Measurements from ENCODE around the gene ZNF93.
"Not testable (repeated sequence)": the region's sequence is repeated elsewhere in the genome, so short reads cannot be mapped to it uniquely, and the experiment has no call there.

The ZNF93 gene

DNA sequence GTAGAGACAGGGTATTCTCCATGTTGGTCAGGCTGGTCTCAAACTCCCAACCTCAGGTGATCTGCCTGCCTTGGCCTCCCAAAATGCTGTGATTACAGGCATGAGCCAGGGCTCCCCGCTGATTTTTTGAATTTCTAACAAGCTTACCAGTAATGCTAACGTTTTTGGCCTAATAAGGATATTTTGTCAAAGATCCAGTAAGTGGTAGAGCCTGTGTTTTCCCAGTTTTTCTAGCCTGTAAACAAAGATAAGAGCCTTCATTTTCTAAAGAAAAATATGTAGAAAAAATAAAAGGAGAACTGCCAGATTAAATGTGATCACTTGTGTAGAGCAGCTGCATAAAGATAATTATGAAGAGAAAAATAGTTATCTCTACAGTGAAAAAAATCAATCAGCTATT lies 37.7 kb downstream of the ZNF93 start:
- no peak for DNase-seq (ENCODE audit: low read depth)

DNA sequence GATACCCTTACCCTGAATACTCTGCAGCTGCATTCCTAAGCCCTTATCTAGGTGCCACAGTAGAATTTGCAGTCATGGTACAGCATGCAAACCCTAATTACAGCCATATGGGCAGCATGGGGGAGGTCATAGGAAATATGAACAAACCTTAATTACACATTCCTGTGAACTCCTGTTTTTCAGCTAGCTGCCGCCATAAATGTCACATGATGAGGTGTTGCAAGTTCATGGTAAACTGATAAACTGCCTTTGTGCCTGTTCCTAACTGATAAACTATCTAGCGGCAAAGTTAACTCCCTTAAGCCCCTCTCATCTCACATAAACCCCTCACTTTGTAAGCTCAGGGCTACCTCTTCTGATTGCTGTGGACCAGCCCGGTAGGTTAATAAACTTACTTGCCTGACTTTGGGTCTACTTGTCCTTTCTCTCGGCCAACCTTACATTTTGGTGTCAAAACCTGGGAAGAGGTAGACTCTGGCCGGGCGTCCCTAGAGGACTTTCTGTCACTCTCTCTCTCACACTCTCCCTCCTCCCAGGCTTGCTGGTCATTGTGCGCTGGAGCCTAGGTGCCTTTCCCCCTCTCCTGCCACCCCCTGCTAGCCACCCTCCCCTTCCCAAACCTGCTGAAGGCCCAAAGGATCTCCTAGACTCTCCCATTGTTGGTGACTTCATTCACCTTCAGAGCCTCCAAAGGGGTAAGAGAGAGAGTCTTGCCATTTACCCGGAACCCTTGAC lies 43.3 kb downstream of the ZNF93 start:
- DNase-seq (ENCODE audit: low read depth), result no peak

DNA sequence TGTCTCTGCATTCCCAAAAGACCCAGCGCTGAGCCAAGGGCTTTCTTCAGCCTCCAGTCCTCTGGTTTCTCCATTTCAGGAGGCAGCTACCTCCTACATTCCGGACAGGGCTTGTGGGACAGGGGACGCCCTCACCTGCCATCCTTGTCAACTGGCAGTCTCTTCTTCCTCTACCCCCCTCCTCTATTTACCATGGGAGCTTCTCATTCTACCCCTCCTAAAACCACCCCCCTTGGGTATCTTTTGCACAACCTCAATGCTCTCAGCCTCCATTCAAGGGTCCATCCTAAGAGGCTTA lies 43.8 kb downstream of the ZNF93 start:
- DNase-seq (ENCODE audit: low read depth), result no peak

DNA sequence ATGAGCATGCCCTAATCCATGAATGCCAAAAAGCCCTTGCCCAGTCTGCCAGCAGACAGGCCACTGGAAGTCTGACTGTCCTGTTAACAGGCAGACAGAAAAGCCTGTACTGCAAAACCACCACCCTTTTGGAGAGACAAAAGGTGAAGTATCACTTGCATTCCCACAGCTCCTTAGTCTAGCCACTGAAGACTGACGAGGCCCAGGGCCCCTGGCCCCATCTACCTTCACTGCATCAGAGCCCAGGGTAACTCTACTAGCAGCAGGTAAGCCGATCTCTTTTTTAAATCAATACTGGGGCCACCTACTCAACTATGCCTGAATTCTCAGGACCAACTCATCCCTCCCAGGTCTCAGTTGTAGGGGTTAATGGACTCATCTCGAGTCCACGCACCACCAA lies 45.5 kb downstream of the ZNF93 start:
- no peak for DNase-seq (ENCODE audit: low read depth)

DNA sequence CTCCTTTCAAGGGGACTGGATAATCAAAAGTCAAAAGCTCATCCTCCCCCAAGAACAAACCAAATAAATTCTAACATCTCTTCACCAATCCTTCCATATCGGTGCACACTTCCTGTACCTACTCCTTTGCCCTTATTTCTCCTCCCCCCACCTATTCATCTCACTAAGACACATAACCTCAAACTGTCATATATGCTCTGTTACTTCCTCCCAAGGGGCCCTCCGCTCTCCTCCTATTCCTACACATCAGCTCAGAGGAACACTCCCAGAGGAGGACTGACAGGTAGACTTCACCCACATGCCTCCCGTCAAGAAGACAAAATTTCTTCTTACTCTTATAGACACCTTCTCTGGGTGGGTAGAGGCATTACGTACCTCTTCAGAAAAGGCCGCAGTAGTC lies 48.1 kb downstream of the ZNF93 start:
- DNase-seq (ENCODE audit: low read depth), result no peak

DNA sequence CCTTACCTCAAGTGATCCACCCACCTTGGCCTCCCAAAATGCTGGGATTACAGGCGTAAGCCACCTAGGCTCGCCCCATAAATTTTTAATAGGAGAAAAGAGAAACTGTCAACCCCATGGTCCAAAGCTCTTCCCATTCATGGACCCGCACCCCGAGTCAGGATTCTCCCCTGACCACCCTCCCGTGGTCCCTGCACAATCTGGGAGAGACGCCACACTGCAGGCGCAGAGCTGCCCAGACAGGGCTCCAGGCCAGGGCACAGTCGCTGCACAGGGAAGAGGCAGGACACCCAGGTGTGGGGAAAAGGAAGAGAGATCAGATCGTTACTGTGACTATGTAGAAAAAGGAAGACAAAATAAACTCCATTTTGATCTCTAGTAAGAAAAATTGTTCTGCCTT lies 54.5 kb downstream of the ZNF93 start:
- no peak for DNase-seq (ENCODE audit: low read depth)

DNA sequence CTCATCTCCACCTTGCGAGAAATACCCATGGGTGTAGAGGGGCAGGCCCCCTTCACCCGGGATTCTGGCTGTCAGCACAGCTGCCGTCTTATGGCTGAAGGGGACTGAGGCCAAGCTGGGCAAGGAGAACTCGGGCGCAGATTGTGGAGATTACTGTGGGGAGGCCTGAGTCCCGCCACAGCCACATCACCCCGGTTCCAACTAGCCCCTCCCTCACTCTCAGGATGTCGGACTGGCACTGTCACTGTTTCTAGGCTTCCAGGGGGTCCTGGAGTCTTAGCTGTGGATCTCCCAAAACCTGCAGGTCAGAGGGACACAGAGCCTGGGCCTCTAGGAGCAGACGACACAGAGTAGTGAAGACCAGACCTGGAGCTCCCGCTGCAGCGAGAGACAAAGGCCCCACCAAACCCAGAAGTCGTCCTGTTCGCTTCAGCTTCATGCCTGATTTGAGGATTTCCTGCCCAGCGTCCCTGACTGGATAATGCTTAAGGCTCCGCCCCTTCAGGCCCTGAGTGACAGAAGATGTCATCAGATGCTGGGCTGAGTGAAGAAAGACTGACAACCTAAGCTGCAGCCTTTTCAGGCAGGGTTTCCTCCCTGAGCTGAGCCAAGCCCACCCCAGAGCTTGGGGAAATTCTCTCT lies 55.8 kb downstream of the ZNF93 start:
- no peak for DNase-seq (ENCODE audit: low read depth)

DNA sequence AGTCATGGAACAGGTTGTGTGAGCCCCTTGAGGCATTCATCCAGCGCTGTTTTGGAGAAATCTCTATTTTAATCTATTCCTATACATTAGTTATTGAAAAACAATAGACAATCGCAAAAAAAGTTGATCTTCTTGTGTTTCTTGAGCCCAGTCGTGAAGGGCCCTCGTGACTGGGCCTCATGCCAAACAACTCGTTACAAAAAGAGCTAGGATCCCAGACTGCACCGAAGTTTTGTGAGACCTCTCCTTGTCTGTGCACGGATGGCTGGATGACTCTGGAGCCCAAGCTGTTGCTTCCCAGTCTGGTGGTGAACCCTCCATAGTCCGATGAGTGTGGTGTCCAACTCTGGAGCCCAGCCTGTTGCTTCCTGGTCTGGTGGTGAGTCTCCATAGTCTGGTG lies 57.0 kb downstream of the ZNF93 start:
- DNase-seq (ENCODE audit: low read depth), result not testable (repeated sequence)

DNA sequence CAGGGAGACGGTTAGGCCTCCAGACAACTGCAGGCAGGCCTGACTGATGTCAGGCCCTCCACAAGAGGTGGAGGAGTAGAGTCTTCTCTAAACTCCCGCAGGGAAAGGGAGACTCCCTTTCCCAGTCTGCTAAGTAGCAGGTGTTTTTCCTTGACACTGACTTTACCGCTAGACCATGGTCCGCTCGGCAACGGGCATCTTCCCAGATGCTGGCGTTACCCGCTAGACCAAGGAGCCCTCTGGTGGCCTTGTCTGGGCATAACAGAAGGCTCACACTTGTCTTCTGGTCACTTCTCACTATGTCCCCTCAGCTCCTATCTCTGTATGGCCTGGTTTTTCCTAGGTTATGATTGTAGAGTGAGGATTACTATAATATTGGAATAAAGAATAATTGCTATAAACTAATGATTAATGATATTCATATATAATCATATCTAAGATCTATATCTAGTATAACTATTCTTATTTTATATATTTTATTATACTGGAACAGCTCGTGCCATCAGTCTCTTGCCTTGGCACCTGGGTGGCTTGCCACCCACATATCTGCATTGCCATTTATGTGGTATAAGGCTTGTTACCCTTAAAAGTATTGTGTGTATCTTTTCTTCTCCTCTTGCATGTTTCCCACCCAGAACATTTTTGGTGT lies 58.5 kb downstream of the ZNF93 start:
- DNase-seq (ENCODE audit: low read depth), result peak; percentile 46

DNA sequence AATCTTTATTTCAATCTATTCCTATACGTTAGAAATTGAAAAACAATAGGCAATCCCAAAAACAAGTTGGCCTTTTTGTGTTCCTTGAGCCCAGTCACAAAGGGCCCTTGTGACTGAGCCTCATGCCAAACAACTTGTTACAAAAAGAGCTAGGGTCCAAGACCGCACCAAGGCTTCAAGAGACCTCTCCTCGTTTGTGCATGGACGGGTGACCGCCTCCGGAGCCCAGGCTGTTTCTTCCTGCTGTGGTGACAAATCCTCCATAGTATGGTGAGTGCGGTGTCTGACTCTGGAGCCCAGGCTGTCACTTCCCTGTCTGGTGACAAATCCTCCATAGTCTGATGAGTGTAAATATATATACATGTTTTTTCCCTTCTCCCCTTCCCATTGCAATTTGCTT lies 63.7 kb downstream of the ZNF93 start:
- DNase-seq (ENCODE audit: low read depth), result no peak

DNA sequence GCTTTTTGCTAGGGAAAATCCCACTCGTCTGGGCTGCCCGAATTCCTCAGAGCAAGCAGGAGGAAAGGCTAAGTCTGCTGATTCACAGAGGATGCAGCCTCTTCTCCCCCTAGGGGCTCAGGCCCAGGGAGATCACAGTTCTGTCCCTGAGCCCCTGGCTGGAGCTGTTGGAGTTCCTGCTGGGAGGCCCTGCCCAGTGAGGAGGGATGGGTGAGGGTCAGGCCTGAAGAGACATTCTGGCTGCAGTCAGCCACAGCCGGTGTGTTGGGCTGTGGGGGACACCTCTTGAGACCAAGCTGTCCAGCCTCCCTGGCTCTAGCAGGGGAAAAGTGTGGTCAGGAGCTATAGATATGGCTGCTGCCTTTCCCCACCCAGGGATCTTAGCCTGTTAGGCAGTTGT lies 65.4 kb downstream of the ZNF93 start:
- DNase-seq (ENCODE audit: low read depth), result not testable (repeated sequence)

DNA sequence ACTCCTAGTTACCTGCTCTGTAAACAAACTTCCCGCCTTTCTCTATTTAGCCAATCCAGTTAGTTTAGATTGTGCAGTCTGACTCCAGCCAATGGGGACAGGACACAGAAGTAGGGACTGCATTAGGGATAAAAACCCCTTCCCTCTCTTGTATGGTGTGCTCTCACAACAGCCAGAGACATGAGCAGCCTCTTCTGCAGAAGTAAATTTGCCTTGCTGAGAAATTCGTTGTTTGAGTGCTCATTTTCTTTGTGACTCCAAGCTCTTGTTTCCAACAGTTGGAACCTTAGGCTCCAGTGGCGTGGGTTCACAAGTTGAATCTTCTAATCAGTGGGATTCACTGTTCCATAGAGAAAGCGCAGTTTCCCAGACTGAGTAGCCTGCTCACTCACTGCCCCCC lies 66.1 kb downstream of the ZNF93 start:
- no peak for DNase-seq (ENCODE audit: low read depth)
